Naive thymus-derived CD8-positive, alpha-beta T cell (primary cell): Measurements from ENCODE around the gene CALML3. TPM values are rescaled to one million over a fixed set of nuclear protein-coding genes. Genes with fewer than 3 reads are reported as not detected.

Experiments
- ATAC-seq, 2 donors: fragments of 150-1000 bp; cut with Tn5 transposase in 1 of 2; sonication (Bioruptor Pico), chemical (Tn5 transposase) in 1 of 2; 1 replicate in 1 of 2; 2 replicates in 1 of 2; pipeline ENCODE4 v1.10.0; 2021; ENCODE audit warnings: mild to moderate bottlenecking in 2 of 2, moderate library complexity in 2 of 2
- POLR2A ChIA-PET: fragments of 350-600 bp; sonication (Branson Sonifier 250); formaldehyde crosslinking; loops from one replicate; lab custom pipeline; 2021; ENCODE audit warnings: antibody characterized with exemption; lab: Charles Lee
- DNase-seq, 10 donors: peaks; one replicate each; pipeline versions ENCODE4 v3.0.0 to v3.0.0-alpha.2; 2020 to 2022
- H3K27ac Mint-ChIP-seq, 10 donors: one replicate each; pipeline ENCODE4 v1.8.0; 2020 to 2022; ENCODE audit warnings: mild to moderate bottlenecking in 10 of 10, mixed read lengths in 10 of 10, moderate library complexity in 4 of 10, inconsistent platforms in 1 of 10
- H3K27me3 Mint-ChIP-seq, 5 donors: one replicate each; pipeline ENCODE4 v1.8.0; 2021 to 2022; ENCODE audit warnings: mixed read lengths in 5 of 5
- H3K36me3 Mint-ChIP-seq, 3 donors: one replicate each; pipeline ENCODE4 v1.8.0; 2020 to 2022; ENCODE audit warnings: mixed read lengths in 3 of 3, mild to moderate bottlenecking in 2 of 3, inconsistent platforms in 1 of 3
- H3K4me1 Mint-ChIP-seq, 4 donors: one replicate each; pipeline ENCODE4 v1.8.0; 2021 to 2022; ENCODE audit warnings: mixed read lengths in 4 of 4
- H3K4me3 Mint-ChIP-seq, 10 donors: one replicate each; pipeline ENCODE4 v1.8.0; 2020 to 2022; ENCODE audit warnings: mild to moderate bottlenecking in 10 of 10, mixed read lengths in 10 of 10, moderate library complexity in 6 of 10, inconsistent platforms in 1 of 10
- H3K9me3 Mint-ChIP-seq, 9 donors: one replicate each; pipeline ENCODE4 v1.8.0; 2020 to 2022; ENCODE audit warnings: mixed read lengths in 9 of 9, mild to moderate bottlenecking in 3 of 9, inconsistent platforms in 1 of 9, moderate library complexity in 1 of 9
- polyA plus RNA-seq, 3 donors: library from polyadenylated mRNA; unstranded; fragments of 300-500 nt; fragmentation: Illumina TruSeq; gene quantifications; one replicate each; pipeline ENCODE4 v1.2.3, GENCODE V29; 2021
- total RNA-seq, 8 experiments: library from RNA in 2 of 8; stranded (reverse) in 2 of 8; gene quantifications; one replicate each; pipeline ENCODE4 v1.2.3 and lab custom pipeline; 2021 to 2026

The CALML3 gene
- total and polyA plus RNA-seq, 5 experiments from 2014 or later: not detected

- POLR2A ChIA-PET: no interaction called here
- peak in 1 of 10 donors; percentile 27 for DNase-seq
Observed at GRCh38 chr10:5545011-5545410, 20.2 kb downstream of the CALML3 start.

GRCh38 chr10:5545426-5545777, 20.6 kb downstream of the CALML3 start:
- Mint-ChIP-seq H3K4me3 (no peak overlapping the region), H3K4me1 (peaks cover 0 to 5% (median 2%) of the 10 kb centered on the region in 4 donors), H3K27ac (peak overlapping the region in 1 of 10 donors; percentile 55), H3K36me3 (peaks cover 0 to 5% (median 4%) of the 10 kb centered on the region in 3 donors), H3K9me3 (peaks cover 0 to 34% (median 10%) of the 10 kb centered on the region in 9 donors), H3K27me3 (peaks cover 0 to 2% (median 0%) of the 10 kb centered on the region in 5 donors)
- peak in 1 of 10 donors; percentile 26 for DNase-seq
- ATAC-seq: no peak
- POLR2A ChIA-PET: no interaction called here

More at GRCh38 chr10:5545011-5545410, 20.2 kb downstream of the CALML3 start:
- peaks cover 0 to 2% (median 0%) of the 10 kb centered on the region in 5 donors for H3K27me3 Mint-ChIP-seq
- no peak overlapping the region for H3K4me3 Mint-ChIP-seq
- H3K27ac Mint-ChIP-seq: no peak overlapping the region
- H3K4me1 Mint-ChIP-seq: peaks cover 0 to 2% (median under 1%) of the 10 kb centered on the region in 4 donors
- no peak for ATAC-seq
- peaks cover 0 to 5% (median 4%) of the 10 kb centered on the region in 3 donors for H3K36me3 Mint-ChIP-seq
- H3K9me3 Mint-ChIP-seq: peaks cover 0 to 37% (median 10%) of the 10 kb centered on the region in 9 donors

- POLR2A ChIA-PET: no interaction called here
- H3K9me3 Mint-ChIP-seq: peaks cover 0 to 28% (median 9%) of the 10 kb centered on the region in 9 donors
- H3K4me1 Mint-ChIP-seq: peaks cover 2 to 11% (median 8%) of the 10 kb centered on the region in 4 donors
- H3K27me3 Mint-ChIP-seq: peaks cover 0 to 2% (median 0%) of the 10 kb centered on the region in 5 donors
- no peak overlapping the region for H3K4me3 Mint-ChIP-seq
- DNase-seq (peak in 1 of 10 donors; percentile 10), ATAC-seq (no peak)
- peak overlapping the region in 1 of 10 donors; percentile 55 for H3K27ac Mint-ChIP-seq
- H3K36me3 Mint-ChIP-seq: peaks cover 0 to 5% (median 4%) of the 10 kb centered on the region in 3 donors
Observed at GRCh38 chr10:5545778-5546710, 21.3 kb downstream of the CALML3 start.

- ATAC-seq (no peak), DNase-seq (peak in 1 of 10 donors; percentile 35)
- Mint-ChIP-seq H3K27ac (no peak overlapping the region), H3K4me3 (no peak overlapping the region), H3K36me3 (peaks cover 0 to 1% (median 0%) of the 10 kb centered on the region in 3 donors), H3K9me3 (peaks cover 0 to 20% (median 4%) of the 10 kb centered on the region in 9 donors), H3K27me3 (peaks cover 0 to 2% (median 0%) of the 10 kb centered on the region in 5 donors), H3K4me1 (peaks cover 6 to 21% (median 15%) of the 10 kb centered on the region in 4 donors)
- POLR2A ChIA-PET: no interaction called here
Observed at GRCh38 chr10:5546891-5547680, 22.3 kb downstream of the CALML3 start.

- Mint-ChIP-seq H3K27ac (no peak overlapping the region), H3K9me3 (peaks cover 0 to 15% (median 4%) of the 10 kb centered on the region in 9 donors), H3K4me3 (no peak overlapping the region), H3K36me3 (no peaks in the 10 kb centered on the region), H3K27me3 (peaks cover 0 to 2% (median 0%) of the 10 kb centered on the region in 5 donors), H3K4me1 (peaks cover 11 to 27% (median 20%) of the 10 kb centered on the region in 4 donors)
- ATAC-seq (no peak), DNase-seq (peak in 1 of 10 donors; percentile 4)
- POLR2A ChIA-PET: interaction anchor here (1.1 to 1.2 kb wide), 2 partner anchors 16 to 101 kb away, joined by 3 to 5 read pairs; no protein-coding TSS in a partner anchor
Observed at GRCh38 chr10:5547681-5547930, 22.8 kb downstream of the CALML3 start.

GRCh38 chr10:5547931-5548660, 23.3 kb downstream of the CALML3 start:
- Mint-ChIP-seq H3K27me3 (peaks cover 0 to 2% (median 0%) of the 10 kb centered on the region in 5 donors), H3K27ac (no peak overlapping the region), H3K9me3 (peaks cover 0 to 10% (median 2%) of the 10 kb centered on the region in 9 donors), H3K4me1 (peaks cover 15 to 32% (median 24%) of the 10 kb centered on the region in 4 donors), H3K4me3 (no peak overlapping the region), H3K36me3 (no peaks in the 10 kb centered on the region)
- ATAC-seq: no peak
- peak in 1 of 10 donors; percentile 41 for DNase-seq
- POLR2A ChIA-PET: interaction anchor here (1.1 to 1.2 kb wide), 2 partner anchors 16 to 102 kb away, joined by 3 to 5 read pairs; no protein-coding TSS in a partner anchor

GRCh38 chr10:5549462-5550249, 24.9 kb downstream of the CALML3 start:
- Mint-ChIP-seq H3K9me3 (peaks cover 0 to 3% (median 0%) of the 10 kb centered on the region in 9 donors), H3K27me3 (peaks cover 0 to 2% (median 0%) of the 10 kb centered on the region in 5 donors), H3K27ac (no peak overlapping the region), H3K36me3 (no peaks in the 10 kb centered on the region), H3K4me1 (peaks cover 18 to 39% (median 29%) of the 10 kb centered on the region in 4 donors), H3K4me3 (no peak overlapping the region)
- POLR2A ChIA-PET: interaction anchor here (0.7 to 0.9 kb wide), 3 partner anchors 14 to 80 kb away, joined by 3 read pairs; no protein-coding TSS in a partner anchor
- DNase-seq (peak in 1 of 10 donors; percentile 50), ATAC-seq (no peak)

- peaks cover 0 to 2% (median 0%) of the 10 kb centered on the region in 5 donors for H3K27me3 Mint-ChIP-seq
- H3K27ac Mint-ChIP-seq: peak overlapping the region in 1 of 10 donors; percentile 29
- no peaks in the 10 kb centered on the region for H3K9me3 Mint-ChIP-seq
- ATAC-seq (no peak), DNase-seq (peak in 1 of 10 donors; percentile 31)
- no peaks in the 10 kb centered on the region for H3K36me3 Mint-ChIP-seq
- POLR2A ChIA-PET: no interaction called here
- H3K4me3 Mint-ChIP-seq: peak overlapping the region in 3 of 10 donors; percentile 19 to 22 (median 19)
- peaks cover 18 to 42% (median 30%) of the 10 kb centered on the region in 4 donors for H3K4me1 Mint-ChIP-seq
Observed at GRCh38 chr10:5550250-5550545, 25.4 kb downstream of the CALML3 start.

GRCh38 chr10:5550621-5551530, 26.1 kb downstream of the CALML3 start:
- POLR2A ChIA-PET: no interaction called here
- DNase-seq (peak in 1 of 10 donors; percentile 41), ATAC-seq (no peak)
- Mint-ChIP-seq H3K36me3 (no peaks in the 10 kb centered on the region), H3K27me3 (peaks cover 0 to 2% (median 0%) of the 10 kb centered on the region in 5 donors), H3K4me3 (peak overlapping the region in 5 of 10 donors; percentile 10 to 78 (median 22)), H3K27ac (peak overlapping the region in 6 of 10 donors; percentile 19 to 75 (median 33)), H3K4me1 (peaks cover 18 to 42% (median 30%) of the 10 kb centered on the region in 4 donors), H3K9me3 (no peaks in the 10 kb centered on the region)

GRCh38 chr10:5551531-5552375, 27.0 kb downstream of the CALML3 start:
- Mint-ChIP-seq H3K4me3 (peak overlapping the region in 9 of 10 donors; percentile 27 to 78 (median 65)), H3K27ac (peak overlapping the region; percentile 46 to 90 (median 78)), H3K36me3 (no peaks in the 10 kb centered on the region), H3K4me1 (peaks cover 18 to 42% (median 30%) of the 10 kb centered on the region in 4 donors), H3K9me3 (no peaks in the 10 kb centered on the region), H3K27me3 (peaks cover 0 to 2% (median 0%) of the 10 kb centered on the region in 5 donors)
- DNase-seq: peak in 7 of 10 donors; percentile 17 to 63 (median 40)
- POLR2A ChIA-PET: interaction anchor here (0.8 to 1.2 kb wide), 2 partner anchors 12 to 72 kb away, joined by 3 to 7 read pairs; no protein-coding TSS in a partner anchor
- ATAC-seq: peak; percentile 37 to 44
